ENCODE measurements around the gene GALNT16. TPM values are rescaled to one million over a fixed set of nuclear protein-coding genes. Genes with fewer than 3 reads are reported as not detected.

Gene GALNT16
- total RNA-seq, 1 experiment from 2014 or later = 2.0 TPM

GRCh38 chr14:69342928-69343525 lies 83.1 kb downstream of the GALNT16 start:
- no peak overlapping the region for H3K4me3 ChIP-seq (ENCODE audit: insufficient read depth, low read depth, low read length)
- H3K27me3 ChIP-seq (ENCODE audit: control insufficient read depth, insufficient read depth, low read length) = no peaks in the 10 kb centered on the region
- no peaks in the 10 kb centered on the region for H3K36me3 ChIP-seq (replicated peaks; ENCODE audit: control insufficient read depth, insufficient read depth, low read length)
- no peak for DNase-seq

GRCh38 chr14:69344171-69344570 lies 84.2 kb downstream of the GALNT16 start:
- DNase-seq = no peak
- no peaks in the 10 kb centered on the region for H3K27me3 ChIP-seq (ENCODE audit: control insufficient read depth, insufficient read depth, low read length)

DNA sequence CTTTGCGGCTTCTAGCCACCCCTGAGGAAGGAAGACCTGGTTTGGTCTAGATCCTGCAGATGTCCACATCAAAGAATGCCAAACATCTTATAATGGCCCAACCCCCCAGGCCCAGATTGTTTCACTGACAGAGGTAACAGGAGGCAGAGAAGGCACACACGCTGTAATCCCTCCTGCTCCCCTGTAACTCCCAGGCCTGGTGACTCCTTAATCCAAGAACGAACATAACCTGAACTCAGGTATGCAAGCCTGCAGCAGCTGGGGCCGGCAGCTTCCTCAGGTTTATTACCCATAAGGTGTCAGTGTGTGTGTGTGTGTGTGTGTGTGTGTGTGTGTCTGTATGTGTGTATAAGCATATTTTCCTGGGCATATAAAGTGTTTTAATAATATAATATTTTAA lies 85.4 kb downstream of the GALNT16 start:
- H3K27me3 ChIP-seq (ENCODE audit: control insufficient read depth, insufficient read depth, low read length) = no peaks in the 10 kb centered on the region
- H3K4me3 ChIP-seq (ENCODE audit: insufficient read depth, low read depth, low read length) = no peak overlapping the region
- no peak for DNase-seq
- no peaks in the 10 kb centered on the region for H3K36me3 ChIP-seq (replicated peaks; ENCODE audit: control insufficient read depth, insufficient read depth, low read length)

More at GRCh38 chr14:69344171-69344570, 84.2 kb downstream of the GALNT16 start:
- Histone ChIP-seq H3K36me3 (replicated peaks; ENCODE audit: control insufficient read depth, insufficient read depth, low read length) (no peaks in the 10 kb centered on the region), H3K4me3 (ENCODE audit: insufficient read depth, low read depth, low read length) (no peak overlapping the region)

GRCh38 chr14:69346710-69347109 lies 86.8 kb downstream of the GALNT16 start:
- no peak overlapping the region for H3K4me3 ChIP-seq (ENCODE audit: insufficient read depth, low read depth, low read length)
- DNase-seq = peak; percentile 95
- H3K27me3 ChIP-seq (ENCODE audit: control insufficient read depth, insufficient read depth, low read length) = no peaks in the 10 kb centered on the region
- no peaks in the 10 kb centered on the region; the same call in 1 of the 2 replicates for H3K36me3 ChIP-seq (replicated peaks; ENCODE audit: control insufficient read depth, insufficient read depth, low read length)

- no peaks in the 10 kb centered on the region for H3K27me3 ChIP-seq (ENCODE audit: control insufficient read depth, insufficient read depth, low read length)
- no peaks in the 10 kb centered on the region; the same call in 1 of the 2 replicates for H3K36me3 ChIP-seq (replicated peaks; ENCODE audit: control insufficient read depth, insufficient read depth, low read length)
- no peak overlapping the region for H3K4me3 ChIP-seq (ENCODE audit: insufficient read depth, low read depth, low read length)
- DNase-seq = peak; percentile 59
Observed at GRCh38 chr14:69349091-69349777, 89.3 kb downstream of the GALNT16 start.

DNA sequence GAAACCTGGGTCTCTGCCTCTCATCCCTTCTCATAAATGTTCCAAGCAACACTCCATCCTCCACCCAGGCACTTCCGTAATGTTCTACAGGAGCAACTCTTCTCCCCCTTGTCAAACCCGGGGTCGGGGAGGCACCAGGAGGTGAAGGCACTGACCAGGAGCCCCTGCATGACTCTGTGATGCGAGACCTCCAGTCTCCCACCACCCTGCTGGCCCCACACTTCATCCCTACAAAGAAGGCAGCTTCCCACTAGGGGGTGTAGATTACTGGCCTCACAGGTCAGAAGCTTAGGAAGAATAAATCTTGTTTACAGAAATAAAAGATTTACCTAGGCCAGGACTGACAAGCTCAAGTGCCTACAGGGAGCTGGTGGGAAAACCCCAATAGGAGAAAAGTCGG lies 90.9 kb downstream of the GALNT16 start:
- H3K36me3 ChIP-seq (replicated peaks; ENCODE audit: control insufficient read depth, insufficient read depth, low read length) = no peaks in the 10 kb centered on the region; the same call in 1 of the 2 replicates
- DNase-seq = peak; percentile 43
- H3K27me3 ChIP-seq (ENCODE audit: control insufficient read depth, insufficient read depth, low read length) = no peaks in the 10 kb centered on the region
- no peak overlapping the region for H3K4me3 ChIP-seq (ENCODE audit: insufficient read depth, low read depth, low read length)

GRCh38 chr14:69351385-69351784 lies 91.4 kb downstream of the GALNT16 start:
- peak; percentile 32 for DNase-seq
- no peaks in the 10 kb centered on the region; the same call in 1 of the 2 replicates for H3K36me3 ChIP-seq (replicated peaks; ENCODE audit: control insufficient read depth, insufficient read depth, low read length)
- no peaks in the 10 kb centered on the region for H3K27me3 ChIP-seq (ENCODE audit: control insufficient read depth, insufficient read depth, low read length)
- no peak overlapping the region for H3K4me3 ChIP-seq (ENCODE audit: insufficient read depth, low read depth, low read length)

DNA sequence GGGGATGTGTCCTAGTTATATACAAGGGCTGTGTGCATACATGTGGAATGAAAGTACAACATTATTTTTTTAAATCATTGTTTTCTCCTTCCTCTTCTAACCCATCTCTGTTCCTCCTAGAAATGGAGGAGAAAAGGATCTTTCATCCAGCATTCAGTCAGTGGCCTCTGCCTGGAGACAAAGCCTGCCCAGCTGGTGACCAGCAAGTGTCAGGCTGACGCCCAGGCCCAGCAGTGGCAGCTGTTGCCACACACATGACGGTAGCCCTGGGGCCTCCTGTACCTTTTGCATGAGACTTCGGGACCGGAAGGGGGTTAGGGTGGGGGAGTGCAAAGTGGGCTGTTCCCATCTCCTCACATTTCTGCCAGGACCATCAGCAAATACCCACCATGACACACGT lies 92.0 kb downstream of the GALNT16 start:
- H3K27me3 ChIP-seq (ENCODE audit: control insufficient read depth, insufficient read depth, low read length) = no peaks in the 10 kb centered on the region
- H3K36me3 ChIP-seq (replicated peaks; ENCODE audit: control insufficient read depth, insufficient read depth, low read length) = no peaks in the 10 kb centered on the region; the same call in 1 of the 2 replicates
- peak; percentile 26 for DNase-seq
- no peak overlapping the region for H3K4me3 ChIP-seq (ENCODE audit: insufficient read depth, low read depth, low read length)

DNA sequence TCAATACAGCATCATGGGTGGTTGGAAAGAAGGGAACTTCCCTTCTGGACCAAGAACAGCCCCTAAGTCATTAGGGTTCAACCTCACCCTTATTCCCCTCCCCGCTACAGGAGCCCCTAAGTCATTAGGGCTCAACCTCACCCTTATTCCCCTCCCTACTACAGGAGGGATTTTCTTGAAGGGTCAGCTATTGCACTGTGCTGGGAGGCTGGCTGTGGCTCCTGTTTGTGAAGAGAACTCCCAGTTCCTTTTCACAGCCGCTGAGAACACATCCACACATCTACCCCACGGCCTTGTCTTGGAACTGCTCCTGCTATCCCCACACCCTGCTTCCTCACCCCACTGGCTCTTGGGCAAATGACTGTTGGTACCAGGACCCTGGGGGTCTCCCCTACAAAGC lies 93.2 kb downstream of the GALNT16 start:
- Histone ChIP-seq H3K27me3 (ENCODE audit: control insufficient read depth, insufficient read depth, low read length) (no peaks in the 10 kb centered on the region), H3K36me3 (replicated peaks; ENCODE audit: control insufficient read depth, insufficient read depth, low read length) (no peaks in the 10 kb centered on the region; the same call in 1 of the 2 replicates), H3K4me3 (ENCODE audit: insufficient read depth, low read depth, low read length) (no peak overlapping the region)
- DNase-seq = no peak

DNA sequence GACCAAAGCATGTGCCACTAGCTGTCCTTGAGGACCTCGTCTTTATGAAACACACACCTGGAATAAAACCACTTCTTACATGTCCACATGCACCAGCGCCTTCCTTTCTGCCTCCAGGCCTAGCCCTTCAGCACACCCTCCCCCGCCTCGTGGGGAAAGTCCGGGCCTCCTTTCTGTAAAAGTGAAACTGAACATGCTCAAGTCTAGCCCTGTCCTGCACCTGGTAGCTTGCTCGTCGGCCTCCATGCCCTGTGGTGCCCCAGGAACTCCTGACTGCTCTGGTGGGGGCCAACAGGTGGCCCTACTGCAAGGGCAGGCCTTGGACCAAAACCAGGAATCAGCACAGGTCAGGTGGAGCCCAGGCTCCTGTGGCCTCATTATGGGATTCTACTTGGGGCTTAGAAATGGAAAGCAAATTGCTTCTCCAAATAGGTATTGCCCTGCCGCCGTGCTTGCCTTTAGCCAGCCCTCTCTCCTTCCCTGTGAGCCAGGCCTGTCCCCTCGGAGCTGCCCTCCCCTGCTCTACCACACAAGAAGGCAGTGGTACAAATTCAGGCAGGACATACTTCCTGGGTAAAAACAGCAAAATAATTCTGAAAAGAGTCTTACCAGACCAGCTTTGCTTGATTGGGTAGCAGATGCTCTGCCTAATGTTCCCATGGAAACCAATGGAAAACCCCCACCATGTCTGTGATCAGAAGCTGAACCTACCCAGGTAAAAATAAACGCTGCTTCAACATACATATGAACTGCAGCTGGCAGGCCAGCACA lies 94.6 kb downstream of the GALNT16 start:
- no peak overlapping the region for H3K4me3 ChIP-seq (ENCODE audit: insufficient read depth, low read depth, low read length)
- no peaks in the 10 kb centered on the region; the same call in 1 of the 2 replicates for H3K36me3 ChIP-seq (replicated peaks; ENCODE audit: control insufficient read depth, insufficient read depth, low read length)
- no peaks in the 10 kb centered on the region for H3K27me3 ChIP-seq (ENCODE audit: control insufficient read depth, insufficient read depth, low read length)
- DNase-seq = peak; percentile 52

DNA sequence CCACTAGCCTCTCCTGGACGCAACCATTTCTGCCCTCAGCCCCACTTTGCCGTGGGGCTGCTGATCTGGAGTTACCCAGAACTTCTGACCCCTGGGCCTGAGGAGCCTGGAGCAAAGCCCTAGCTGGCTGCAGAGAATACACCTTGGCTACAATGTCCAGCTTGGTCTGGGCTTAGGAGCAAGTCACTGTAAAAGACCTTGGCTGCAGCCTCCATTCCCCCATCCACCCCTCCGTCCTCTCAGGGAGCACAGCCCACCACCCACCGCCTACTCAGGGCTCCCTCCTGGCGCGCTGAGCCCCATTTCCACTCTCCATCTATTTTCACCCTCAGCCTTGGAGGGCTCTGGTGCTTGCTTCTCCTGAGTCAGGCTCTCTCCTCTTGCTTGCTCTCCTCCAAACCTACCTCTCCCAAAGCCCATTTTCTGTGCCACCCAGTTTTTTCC lies 95.2 kb downstream of the GALNT16 start:
- H3K4me3 ChIP-seq (ENCODE audit: insufficient read depth, low read depth, low read length) = no peak overlapping the region
- no peaks in the 10 kb centered on the region for H3K27me3 ChIP-seq (ENCODE audit: control insufficient read depth, insufficient read depth, low read length)
- H3K36me3 ChIP-seq (replicated peaks; ENCODE audit: control insufficient read depth, insufficient read depth, low read length) = no peaks in the 10 kb centered on the region; the same call in 1 of the 2 replicates
- DNase-seq = peak; percentile 32

DNA sequence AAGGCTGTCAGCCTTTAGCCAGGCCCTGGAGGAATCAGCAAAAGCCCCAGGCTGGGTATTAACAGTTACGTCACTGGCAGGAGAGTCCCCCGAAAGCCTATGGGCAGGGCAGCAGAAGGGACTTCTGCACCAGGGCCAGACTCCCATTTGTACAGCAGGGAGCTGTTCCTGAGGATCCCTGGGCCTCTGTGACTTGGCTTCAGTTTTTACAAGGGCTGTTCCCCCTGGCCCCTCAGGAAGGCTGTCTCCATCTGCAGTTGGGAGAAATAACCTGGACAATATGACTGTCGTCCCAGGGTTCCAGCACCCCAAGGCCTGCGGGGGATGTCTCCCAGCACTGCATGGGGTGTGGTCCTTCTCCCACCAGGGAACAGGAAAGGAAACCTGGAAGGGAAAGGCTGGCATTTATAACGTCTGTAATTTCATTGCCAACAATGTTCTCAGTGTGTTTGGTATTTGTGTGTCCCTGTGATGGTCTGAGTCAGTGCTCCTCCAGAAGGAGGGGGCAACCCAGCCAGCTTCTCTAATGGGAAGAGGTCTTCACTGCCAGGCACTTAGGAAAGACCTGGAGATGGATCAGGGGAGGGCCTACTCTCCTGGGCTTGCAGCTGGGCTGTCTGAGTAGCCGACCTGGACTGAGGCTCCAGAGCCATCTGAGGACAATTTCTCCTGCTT lies 95.8 kb downstream of the GALNT16 start:
- DNase-seq = peak; percentile 18
- Histone ChIP-seq H3K27me3 (ENCODE audit: control insufficient read depth, insufficient read depth, low read length) (no peaks in the 10 kb centered on the region), H3K4me3 (ENCODE audit: insufficient read depth, low read depth, low read length) (no peak overlapping the region)

GRCh38 chr14:69356903-69357543 lies 97.1 kb downstream of the GALNT16 start:
- Histone ChIP-seq H3K36me3 (replicated peaks; ENCODE audit: control insufficient read depth, insufficient read depth, low read length) (no peaks in the 10 kb centered on the region), H3K27me3 (ENCODE audit: control insufficient read depth, insufficient read depth, low read length) (no peaks in the 10 kb centered on the region), H3K4me3 (ENCODE audit: insufficient read depth, low read depth, low read length) (no peak overlapping the region)
- DNase-seq = peak; percentile 19

More for the DNA sequence above, 95.8 kb downstream of the GALNT16 start:
- no peaks in the 10 kb centered on the region for H3K36me3 ChIP-seq (replicated peaks; ENCODE audit: control insufficient read depth, insufficient read depth, low read length)
